HG03108 (cell line): Measurements from ENCODE around the gene NYAP2.

ENCODE experiments used
- ATAC-seq: cut with Tn5 transposase; IDR thresholded peaks from one replicate; pipeline ENCODE4 v1.9.1; 2021; ENCODE audit warnings: moderate library complexity; ENCODE audit not compliant: unreplicated experiment

The NYAP2 gene

GRCh38 chr2:225693259-225693658 is 293.7 kb downstream of the NYAP2 start:
- ATAC-seq, result no peak

GRCh38 chr2:225694664-225695063 is 295.2 kb downstream of the NYAP2 start:
- ATAC-seq, result no peak

DNA sequence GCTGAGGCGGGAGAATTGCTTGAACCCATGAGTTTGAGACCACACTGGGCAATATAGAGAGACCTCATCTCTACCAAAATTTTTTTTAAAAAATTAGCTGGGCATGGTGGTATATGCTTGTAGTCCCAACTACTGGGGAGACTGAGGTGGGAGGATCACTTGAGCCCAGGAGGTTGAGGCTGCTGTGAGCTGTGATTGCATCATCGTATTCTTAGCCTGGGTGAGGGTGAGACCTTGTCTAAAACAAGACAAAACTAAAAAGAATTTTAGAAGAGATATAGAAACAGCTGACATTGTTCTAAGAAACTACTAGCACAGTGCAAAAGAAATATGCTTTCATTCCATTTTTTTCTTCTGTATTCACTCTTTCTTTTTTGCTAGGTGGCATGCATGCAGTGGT is 298.4 kb downstream of the NYAP2 start:
- ATAC-seq, result no peak
